HG02981 (cell line): Measurements from ENCODE around the gene UFD1.

Experiments used
- ATAC-seq: cut with Tn5 transposase; IDR thresholded peaks from one replicate; pipeline ENCODE4 v1.9.1; 2021; ENCODE audit warnings: mild to moderate bottlenecking, moderate library complexity; ENCODE audit not compliant: unreplicated experiment

Gene UFD1

DNA sequence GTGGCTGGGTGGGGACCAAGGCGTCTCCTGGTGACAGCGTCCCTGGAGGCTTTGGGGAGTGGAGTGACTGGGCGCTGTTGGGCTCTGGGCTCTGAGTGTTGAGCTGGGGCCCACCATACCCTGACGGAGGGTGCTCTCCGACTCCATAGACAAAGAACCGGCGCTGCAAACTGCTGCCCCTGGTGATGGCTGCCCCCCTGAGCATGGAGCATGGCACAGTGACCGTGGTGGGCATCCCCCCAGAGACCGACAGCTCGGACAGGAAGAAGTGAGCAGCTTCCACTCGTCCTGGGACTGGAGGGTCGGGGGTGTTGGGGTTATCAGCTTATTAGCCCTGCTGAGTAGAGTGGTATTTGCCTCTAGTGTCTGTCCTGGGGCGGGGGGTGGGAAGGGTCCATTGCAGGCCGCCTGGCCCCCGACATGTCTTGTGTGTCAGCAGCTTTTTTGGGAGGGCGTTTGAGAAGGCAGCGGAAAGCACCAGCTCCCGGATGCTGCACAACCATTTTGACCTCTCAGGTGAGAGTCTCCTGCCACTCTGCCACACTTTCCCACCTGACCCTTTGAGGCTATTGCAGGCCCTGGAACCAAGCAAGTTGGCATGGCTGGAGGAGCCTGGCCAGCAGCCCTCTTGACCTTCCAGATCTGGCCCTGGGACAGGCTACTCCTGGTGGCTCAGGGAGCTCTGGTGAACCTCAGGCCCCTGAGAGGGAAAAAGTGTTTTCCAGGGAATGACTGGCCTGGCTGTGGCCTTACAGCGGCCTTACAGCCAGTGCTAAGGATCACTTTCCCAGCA lies 37.6 kb upstream of the UFD1 start:
- ATAC-seq: no peak

DNA sequence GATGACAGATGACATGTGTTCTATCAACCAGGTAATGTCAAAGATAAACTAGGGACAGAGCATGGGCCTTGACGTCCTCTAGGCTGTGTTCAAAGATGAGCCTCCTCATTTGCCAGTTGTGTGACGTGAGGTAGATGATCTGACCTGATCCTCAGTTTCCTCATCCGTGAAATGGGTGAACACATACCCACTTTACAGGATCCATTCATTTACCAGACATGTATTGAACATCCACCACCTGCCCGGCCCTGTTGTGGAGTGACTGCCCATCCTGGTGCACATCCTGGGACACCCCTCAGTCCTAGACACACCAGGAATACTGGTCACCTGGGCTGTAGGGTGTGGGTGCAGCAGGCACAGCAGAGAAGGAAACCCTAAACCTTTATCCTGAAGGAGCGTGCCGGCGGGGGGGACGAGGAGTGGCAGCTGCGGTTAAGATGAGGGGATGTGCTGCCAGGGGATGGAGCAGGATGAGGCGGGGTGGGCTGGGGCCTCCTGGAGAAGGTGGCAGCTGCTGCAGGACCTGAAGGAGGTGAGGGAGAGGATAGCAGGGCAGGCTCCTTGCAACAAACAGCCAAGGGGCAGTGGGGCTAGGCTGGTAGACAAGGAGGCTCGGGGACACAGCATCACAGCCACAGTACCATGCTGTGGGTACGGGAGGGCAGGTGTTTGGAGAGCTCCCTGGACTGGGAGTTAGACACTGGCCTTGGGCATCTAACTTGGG lies 36.8 kb upstream of the UFD1 start:
- no peak for ATAC-seq

DNA sequence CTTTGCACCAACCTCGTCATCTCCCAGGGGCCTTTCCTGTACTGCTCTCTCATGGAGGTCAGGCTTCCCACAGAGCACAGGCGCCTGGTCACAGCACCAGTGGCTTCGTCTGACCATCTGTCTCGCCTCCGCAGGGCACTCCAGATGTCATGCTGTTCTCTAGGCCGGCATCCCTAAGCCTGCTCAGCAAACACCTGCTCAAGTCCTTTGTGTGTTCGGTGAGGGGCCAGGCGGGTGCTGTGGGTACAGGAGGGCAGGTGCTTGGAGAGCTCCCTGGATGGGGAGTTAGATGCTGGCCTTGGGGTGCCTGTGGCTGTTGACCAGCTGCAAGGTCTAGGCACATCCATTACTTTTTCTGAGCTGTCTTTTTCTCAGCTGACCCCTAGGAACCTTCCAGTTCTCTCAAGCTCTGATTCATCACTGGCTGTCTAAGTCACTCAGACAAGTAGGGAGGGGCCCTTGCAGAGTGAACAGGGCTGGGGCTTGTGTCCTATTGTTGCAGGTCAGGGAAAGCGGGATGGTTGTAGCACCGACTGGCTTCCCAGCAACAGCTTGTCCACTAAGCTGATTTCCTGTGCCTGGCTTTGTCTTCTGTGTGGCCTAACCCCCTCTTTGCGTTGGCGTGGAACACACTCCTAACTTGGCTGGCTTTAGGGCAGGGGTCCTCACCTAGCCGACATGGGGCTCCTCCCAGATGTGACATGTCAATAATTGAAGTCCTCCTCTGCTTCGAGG lies 36.0 kb upstream of the UFD1 start:
- no peak for ATAC-seq

DNA sequence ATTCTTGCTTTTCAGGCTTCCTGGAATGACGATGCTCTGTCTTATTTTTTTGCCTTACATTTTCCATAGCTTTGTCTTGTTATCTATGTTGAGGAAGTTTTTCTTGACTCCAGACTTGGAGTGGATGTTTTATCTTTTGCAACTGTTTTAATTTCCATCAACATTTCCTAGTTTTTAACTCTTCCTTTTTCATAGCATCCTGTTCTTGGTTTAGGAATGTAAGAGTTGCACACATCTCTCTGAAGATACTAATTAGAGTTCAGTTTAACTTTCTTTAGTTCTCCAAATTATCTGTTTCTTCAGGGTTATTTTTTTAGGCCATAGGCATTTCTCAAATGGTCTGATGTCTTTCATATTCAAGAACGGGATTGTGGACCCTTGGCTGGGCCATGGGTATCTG lies 34.8 kb upstream of the UFD1 start:
- no peak for ATAC-seq

DNA sequence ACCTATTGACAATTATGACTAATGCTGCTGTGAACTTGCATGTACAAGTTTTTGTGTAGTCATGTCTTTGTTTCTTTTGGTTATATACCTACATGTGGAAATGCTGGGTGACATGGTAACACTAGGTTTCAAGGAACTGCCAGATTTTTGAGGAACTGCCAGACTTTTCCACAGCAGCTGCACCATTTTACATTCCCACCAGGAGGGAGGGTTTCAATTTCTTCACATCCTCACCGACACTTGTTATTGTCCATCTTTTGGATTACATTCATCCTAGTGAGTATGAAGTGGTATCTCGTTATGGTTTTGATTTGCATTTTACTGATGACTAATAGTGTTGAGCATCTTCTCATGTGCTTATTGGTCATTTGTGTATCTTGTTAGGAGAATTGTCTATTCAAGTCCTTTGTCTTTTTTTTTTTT lies 31.9 kb upstream of the UFD1 start:
- ATAC-seq: no peak

DNA sequence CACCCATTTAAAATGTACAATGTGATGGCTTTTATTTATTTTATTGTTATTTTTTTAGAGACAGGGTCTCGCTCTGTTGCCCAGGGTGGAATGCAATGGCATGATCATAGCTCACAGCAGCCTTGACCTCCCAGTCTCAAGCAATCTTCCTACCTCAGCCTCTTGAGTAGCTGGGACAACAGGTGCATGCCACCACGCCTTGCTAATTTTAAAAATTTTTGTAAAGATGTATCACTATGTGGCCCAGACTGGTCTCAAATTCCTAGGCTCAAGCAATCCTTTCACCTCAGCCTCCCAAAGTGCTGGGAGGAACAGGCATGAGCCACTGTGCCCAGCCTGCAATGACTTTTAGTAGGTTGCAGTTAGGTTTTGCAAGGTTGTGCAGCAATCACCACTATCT lies 30.9 kb upstream of the UFD1 start:
- no peak for ATAC-seq

DNA sequence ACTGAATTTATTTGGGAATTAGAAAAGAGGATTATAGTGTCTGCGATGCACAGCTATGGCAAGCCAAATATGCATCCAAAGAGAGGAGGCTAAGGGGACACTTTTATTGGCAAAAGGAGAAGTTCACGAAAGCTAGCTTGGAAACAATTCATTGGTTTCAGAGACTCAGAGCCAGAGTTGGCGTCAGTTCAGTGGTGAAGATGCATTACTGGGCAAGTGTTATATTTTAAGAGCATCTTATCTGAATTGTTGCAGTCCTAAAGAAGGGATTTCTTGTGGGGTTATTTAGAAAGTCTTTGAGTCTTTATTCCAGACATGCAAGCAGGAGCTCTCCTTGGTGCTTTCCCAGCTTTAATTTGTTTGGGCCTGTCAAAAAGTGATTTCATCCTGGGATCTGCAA lies 30.2 kb upstream of the UFD1 start:
- ATAC-seq: no peak

DNA sequence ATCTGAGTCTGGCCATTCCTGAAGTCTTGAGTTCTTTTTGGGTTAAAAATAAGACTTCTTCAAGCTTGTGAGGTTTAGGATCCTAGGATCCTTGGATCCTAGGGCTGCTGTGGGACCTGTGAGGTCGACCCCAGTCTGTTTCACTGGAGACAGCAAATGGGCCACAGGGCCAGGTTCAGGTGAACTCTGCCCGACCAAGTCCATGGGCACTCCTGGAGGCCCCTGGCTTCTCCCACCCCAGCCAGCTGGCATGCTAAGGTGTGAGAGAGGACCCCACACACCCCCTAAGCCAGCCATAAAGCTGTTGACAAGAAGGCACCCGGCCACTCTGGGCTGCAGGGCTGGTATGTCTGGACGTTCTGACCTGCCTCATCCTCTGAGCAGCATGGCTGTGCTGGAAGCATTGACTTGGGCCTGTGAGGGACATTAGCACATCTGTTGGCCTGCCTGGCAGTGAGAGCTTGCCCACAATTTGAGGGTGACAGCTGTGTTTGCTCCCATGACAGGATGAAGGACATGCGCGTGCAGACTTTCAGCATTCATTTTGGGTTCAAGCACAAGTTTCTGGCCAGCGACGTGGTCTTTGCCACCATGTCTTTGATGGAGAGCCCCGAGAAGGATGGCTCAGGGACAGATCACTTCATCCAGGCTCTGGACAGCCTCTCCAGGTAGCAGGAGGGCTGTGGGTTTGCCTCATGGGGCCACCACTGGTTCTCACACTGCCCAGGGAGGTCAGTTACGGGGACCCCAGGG lies 29.2 kb upstream of the UFD1 start:
- ATAC-seq: no peak

DNA sequence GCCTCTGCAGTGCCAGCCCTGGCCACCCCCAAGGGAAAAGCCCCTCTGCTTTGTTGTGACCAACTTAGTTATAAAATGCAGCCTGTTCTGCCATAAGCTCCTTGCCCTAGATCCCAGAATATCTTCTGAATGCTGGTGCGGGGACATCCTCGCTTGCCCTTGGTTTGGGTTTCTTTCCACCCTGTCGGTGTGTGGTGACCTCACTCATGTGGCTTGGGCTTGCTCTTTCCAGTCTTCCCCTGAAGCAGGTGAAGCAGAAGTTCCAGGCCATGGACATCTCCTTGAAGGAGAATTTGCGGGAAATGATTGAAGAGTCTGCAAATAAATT lies 28.5 kb upstream of the UFD1 start:
- ATAC-seq: no peak

DNA sequence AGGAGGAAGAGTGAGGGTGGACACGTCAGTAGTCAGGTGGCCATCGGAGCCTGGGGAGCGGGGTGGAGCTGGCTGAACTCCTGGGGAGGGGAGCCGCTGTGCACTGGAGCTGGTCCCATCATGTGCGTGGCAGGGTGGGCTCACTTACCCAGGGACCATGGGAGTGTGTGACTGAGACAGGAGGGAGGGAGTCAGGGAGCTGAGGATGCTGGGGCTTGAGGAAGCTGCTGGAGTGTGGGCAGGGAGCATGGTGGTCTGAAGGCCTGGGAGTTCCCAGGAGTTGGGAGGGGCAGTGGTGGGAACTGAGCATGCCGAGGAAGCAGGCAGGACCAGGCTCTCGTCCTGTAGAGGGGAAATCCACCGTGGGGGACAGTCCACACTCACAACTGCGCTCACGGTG lies 27.2 kb upstream of the UFD1 start:
- ATAC-seq: no peak

DNA sequence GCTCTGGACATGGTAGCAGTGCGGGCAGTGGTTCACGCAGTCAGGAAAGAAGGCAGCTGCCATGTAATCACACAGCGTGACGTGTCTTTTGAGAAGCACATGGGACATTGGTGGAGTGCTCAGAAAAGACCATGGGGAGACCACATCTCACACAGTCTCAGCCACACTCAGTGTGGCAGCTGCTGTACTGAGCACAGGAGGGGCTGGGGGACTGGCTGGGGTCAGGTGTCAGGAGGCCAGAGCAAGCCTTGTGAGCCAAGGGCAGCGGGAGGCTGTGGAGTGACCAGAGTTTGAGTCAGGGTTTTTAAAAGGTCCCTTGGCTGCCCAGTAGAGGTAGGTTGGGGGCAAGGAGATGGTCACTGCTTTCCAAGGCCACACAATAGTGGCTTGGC lies 26.7 kb upstream of the UFD1 start:
- ATAC-seq: no peak

DNA sequence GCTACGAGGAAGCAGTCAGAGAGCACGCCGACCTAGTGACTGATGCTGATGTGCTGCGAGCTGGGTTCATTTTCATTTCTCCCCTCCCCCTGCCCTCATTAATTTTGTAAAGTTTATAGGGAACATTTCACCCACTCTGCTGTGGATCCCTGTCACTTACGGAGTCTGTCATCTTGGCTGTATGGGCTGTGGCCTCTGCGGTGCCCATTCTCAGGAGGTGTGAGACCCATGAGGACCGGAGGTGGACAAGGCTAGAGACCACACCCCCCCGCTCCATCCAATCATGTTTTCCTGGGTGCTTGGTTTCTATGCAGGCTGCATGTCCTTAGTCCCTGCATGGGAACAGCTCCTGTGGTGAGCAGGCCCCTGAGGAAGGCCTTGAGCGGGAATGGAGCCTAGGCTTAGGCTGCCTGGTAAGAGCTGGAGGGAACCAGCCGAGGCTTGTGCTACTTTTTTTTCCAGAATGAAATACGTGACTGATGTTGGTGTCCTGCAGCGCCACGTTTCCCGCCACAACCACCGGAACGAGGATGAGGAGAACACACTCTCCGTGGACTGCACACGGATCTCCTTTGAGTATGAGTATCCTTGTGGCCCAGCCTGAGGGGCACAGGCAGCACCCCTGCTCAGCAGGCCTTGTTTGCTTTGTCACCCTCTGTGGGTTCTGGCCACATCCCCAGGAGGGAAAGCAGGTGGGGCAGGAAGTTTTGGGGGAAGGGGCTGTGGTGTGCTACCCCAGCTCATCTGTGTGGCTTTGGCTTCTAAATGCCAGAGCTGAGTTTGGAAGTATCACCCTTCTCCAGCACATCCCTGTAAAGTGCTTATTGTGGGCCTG lies 26.1 kb upstream of the UFD1 start:
- ATAC-seq: no peak

DNA sequence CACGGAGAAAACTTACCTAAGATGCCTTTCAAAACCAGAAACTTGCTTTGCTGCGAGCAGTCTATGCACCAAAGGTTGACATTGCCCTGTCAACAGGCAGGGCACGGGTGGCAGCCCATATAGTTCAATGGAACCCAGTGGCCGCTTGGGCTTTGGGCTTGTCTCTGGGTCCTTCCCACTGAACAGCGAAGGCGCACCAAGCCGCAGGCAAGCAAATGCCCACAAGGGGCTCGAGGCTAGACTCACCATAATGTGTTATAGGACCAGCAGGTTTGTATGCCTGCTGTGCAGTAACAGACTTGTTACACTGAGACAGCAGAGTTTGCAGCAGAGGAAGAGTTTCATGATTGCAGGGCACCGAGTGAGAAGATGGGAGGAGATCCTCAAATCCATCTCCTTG lies 24.9 kb upstream of the UFD1 start:
- ATAC-seq: no peak

DNA sequence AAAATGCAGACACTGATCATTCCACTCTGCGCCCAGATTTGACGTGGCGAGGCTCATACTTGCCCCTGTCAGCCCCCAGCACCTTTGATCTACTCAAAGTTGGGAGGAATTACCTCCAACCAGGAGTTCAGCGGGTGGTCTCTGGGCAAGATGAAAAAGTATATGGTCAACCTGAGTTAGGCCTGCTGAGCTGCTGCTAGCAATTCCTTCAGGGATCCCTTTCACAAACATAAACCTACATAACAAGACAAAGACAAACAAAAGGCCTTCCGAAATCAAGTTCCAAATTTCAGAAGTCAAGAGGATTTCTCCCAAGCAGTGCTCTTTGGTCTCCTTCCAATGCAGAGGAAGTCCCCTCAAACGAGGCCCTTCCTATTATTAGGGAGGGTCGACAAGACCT lies 24.4 kb upstream of the UFD1 start:
- ATAC-seq: no peak

DNA sequence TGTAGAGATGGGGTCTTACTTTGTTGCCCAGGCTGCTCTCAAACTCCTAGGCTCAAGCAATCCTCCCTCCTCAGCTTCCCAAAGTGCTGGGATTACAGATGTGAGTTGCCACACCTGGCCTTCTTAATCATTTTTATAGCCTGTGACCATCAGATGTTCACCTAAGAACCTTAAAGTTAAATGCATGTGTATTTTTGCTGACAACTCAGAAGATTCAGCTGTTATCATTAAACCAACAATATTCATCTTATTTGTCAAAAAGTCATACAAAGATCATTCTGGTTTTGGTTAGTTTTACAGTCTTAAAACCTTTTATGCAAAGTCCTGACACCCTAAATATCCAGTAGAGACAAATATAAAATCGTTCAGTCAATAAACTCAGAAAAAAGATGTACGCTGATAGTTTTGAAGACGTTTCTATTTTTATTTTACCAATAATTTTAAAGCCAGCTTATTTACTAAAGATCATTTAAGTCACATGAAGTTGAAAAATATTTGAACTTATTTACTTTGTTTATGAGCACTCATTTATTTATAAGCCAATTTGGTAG lies 23.0 kb upstream of the UFD1 start:
- no peak for ATAC-seq

DNA sequence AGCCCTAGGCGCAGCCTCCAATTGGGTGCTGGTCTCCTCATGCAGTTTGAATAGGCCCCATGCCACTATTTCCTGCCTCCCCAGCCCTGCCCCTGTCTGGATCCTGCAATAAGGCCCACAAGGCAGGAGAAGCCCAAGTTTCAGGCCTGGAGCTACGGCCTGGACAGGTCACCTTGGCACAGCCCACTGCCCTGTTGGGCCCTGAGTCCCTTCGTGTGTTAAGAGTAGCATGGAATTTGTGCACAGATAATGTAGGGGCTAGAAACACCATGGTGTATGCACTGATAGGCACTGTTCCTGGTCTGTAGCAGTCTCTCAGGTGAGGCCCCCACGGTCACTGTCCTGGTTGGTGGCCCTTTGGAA lies 20.9 kb upstream of the UFD1 start:
- no peak for ATAC-seq

DNA sequence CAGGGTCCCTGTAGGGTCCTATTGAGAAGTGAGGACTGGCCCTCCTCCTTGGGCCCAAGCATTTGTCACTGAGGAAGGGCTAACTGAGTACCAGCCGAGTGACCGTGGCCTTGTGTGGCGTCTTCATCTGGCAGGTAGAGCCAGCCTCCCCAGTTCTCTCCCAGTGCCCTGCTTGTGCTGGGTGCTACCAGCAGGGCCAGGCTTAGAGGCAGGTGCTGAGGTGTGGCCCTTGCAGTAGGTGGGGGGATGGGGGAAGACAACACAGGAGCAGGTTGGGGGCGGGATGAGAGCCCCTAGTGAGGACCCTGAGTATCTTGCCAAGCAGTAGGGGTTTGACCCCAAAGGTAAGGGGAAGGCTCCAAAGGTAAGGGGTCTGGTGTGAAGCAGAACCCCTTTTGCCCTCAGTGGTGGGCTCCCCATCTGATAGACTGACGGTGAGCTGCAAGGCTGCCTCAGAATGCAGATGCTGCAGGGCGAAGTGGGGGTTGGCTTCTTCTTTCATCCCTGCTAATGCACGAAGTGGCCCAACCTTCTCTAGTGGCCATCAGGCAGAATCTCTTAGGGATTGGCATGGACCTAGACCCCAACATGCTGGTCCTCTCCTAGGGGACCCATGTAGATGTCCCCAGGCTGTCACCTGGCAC lies 20.4 kb upstream of the UFD1 start:
- no peak for ATAC-seq

DNA sequence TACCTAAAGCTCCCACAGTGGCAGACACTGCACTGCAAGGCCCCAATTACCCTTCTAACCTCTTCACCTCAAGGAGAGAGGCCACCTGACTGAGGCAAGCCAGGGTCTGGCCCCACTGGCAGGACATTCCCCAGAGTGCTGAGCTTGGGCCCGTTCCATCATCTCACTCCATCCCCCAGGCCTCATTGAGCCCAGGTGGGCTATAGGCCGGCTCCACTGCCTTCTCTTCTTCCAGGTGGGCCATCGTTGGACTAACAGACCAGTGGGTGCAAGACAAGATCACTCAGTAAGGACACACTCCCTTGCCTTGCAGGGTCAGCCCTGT lies 19.8 kb upstream of the UFD1 start:
- no peak for ATAC-seq

DNA sequence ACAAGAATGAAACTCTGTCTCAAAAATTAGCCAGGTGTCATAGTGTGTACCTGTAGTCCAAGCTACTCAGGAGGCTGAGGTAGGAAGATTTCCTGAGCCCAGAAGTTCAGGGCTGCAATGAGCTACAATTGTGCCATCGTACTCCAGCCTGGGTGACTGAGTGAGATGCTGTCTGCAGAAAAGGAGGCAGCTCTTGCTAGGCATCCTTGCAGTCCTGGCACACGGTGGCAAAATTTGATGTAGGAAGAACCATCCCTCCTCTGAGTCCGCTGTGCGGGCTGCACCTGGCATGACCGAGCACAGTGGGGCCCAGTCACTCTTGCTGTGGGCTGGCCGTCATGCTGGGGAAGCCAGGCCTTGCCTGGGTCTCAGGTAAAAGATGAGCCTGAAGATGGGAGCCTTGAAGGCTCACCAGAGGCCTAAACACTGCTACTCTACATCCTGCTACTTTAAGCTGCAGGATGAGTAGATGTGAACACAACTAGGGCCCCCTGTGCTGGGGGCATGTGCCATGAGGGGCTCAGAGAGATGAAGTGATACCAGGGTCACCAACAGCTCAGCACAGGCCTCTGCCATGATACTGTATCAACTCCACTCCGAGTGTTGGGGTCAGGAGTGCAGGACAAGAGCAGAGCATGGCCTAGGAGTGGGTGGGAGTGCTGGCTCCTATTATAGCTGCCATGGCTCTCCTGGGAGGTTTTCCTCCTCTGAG lies 19.3 kb upstream of the UFD1 start:
- ATAC-seq: no peak
